ENCODE measurements around the gene CILP. TPM values are rescaled to one million over a fixed set of nuclear protein-coding genes. Genes with fewer than 3 reads are reported as not detected.

CILP gene, protein sequence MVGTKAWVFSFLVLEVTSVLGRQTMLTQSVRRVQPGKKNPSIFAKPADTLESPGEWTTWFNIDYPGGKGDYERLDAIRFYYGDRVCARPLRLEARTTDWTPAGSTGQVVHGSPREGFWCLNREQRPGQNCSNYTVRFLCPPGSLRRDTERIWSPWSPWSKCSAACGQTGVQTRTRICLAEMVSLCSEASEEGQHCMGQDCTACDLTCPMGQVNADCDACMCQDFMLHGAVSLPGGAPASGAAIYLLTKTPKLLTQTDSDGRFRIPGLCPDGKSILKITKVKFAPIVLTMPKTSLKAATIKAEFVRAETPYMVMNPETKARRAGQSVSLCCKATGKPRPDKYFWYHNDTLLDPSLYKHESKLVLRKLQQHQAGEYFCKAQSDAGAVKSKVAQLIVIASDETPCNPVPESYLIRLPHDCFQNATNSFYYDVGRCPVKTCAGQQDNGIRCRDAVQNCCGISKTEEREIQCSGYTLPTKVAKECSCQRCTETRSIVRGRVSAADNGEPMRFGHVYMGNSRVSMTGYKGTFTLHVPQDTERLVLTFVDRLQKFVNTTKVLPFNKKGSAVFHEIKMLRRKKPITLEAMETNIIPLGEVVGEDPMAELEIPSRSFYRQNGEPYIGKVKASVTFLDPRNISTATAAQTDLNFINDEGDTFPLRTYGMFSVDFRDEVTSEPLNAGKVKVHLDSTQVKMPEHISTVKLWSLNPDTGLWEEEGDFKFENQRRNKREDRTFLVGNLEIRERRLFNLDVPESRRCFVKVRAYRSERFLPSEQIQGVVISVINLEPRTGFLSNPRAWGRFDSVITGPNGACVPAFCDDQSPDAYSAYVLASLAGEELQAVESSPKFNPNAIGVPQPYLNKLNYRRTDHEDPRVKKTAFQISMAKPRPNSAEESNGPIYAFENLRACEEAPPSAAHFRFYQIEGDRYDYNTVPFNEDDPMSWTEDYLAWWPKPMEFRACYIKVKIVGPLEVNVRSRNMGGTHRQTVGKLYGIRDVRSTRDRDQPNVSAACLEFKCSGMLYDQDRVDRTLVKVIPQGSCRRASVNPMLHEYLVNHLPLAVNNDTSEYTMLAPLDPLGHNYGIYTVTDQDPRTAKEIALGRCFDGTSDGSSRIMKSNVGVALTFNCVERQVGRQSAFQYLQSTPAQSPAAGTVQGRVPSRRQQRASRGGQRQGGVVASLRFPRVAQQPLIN
- total RNA-seq, result 100 to 1,000 TPM in 2 of 4 donors, 10 to 100 TPM in 2; 26.7 to 205 (median 70.4) TPM
- 1 to 10 TPM in 2 of 3 donors, under 1 TPM in 1; 0.92 to 5.4 (median 1.2) TPM for polyA plus RNA-seq

GRCh38 chr15:65210770-65211481 is at the start of gene CILP:
TSS of gene CILP (minus strand) at chr15:65211473. CDS start at chr15:65209755, 1,718 bp downstream.
- no peaks in the 10 kb centered on the region for H3K9me3 ChIP-seq
- peak within 1 kb of the TSS in 3 of 4 donors; percentile 7 to 29 (median 14) for H3K4me3 ChIP-seq
- no peaks in the 10 kb centered on the region for H3K36me3 ChIP-seq
- peaks cover 0 to 40% (median 32%) of the 10 kb centered on the region in 4 donors for H3K4me1 ChIP-seq
- TF ChIP-seq POLR2AphosphoS5 (IDR thresholded peaks at IDR 0.05) (peak in 1 of 4 donors; percentile 21), EP300 (IDR thresholded peaks at IDR 0.05) (no peak)
- WGBS, 2 donors, result 84 to 90% methylated on average over 8 of the region's 8 CpGs
- H3K27me3 ChIP-seq, result no peaks in the 10 kb centered on the region
- DNase-seq, result peak; percentile 60
- intact Hi-C loops (cut with DNase I), result loop anchor here (5.0 kb wide), 1 partner anchor 46 kb away; no protein-coding TSS in a partner anchor
- peak within 1 kb of the TSS; percentile 30 to 59 (median 50) for H3K27ac ChIP-seq

DNA sequence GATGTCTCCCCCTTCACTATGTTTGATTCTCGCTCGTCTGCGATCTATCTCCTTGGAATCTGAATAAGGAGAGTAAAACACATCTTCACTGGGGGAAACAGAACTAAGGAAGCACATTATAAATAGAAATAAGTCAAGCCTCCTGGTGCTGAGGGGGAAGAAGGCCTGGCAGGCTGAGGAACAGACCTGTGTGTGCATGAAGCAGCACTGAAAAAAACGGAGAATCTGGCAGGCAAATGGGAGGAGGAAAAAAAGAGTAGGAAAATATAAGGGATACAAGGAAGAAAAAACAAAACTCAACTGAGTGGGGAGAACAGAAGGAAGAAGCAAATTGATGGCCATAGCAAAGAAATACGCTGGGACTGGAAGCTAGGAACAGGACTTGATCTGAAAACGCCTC is 49.7 kb upstream of the CILP start:
- Histone ChIP-seq H3K27ac (peak overlapping the region; percentile 82 to 89 (median 86)), H3K9me3 (no peaks in the 10 kb centered on the region), H3K4me3 (no peak overlapping the region), H3K36me3 (peaks cover 0 to 11% (median 3%) of the 10 kb centered on the region in 4 donors), H3K4me1 (peaks cover 0 to 90% (median 85%) of the 10 kb centered on the region in 4 donors), H3K27me3 (no peaks in the 10 kb centered on the region)
- DNase-seq, result no peak
- TF ChIP-seq EP300 (IDR thresholded peaks at IDR 0.05) (no peak), POLR2A (IDR thresholded peaks at IDR 0.05) (no peak), CTCF (IDR thresholded peaks at IDR 0.05) (no peak), POLR2AphosphoS5 (IDR thresholded peaks at IDR 0.05) (no peak)
- intact Hi-C loops (cut with DNase I), result no loop called here
- WGBS, 2 donors, result 94% methylated on average over 6 of the region's 6 CpGs

GRCh38 chr15:65259367-65259797 is 48.1 kb upstream of the CILP start:
- Histone ChIP-seq H3K36me3 (peaks cover 0 to 11% (median 3%) of the 10 kb centered on the region in 4 donors), H3K27ac (peak overlapping the region; percentile 82 to 89 (median 86)), H3K27me3 (no peaks in the 10 kb centered on the region), H3K4me3 (peak overlapping the region in 1 of 4 donors; percentile 11), H3K4me1 (peaks cover 0 to 84% (median 80%) of the 10 kb centered on the region in 4 donors), H3K9me3 (no peaks in the 10 kb centered on the region)
- intact Hi-C loops (cut with DNase I), result loop anchor here (5.0 kb wide), 1 partner anchor 47 kb away; the partner anchor contains the start of gene CILP
- 79 to 90% methylated on average over 7 of the region's 7 CpGs for WGBS, 2 donors
- peak in 1 of 4 donors; percentile 40 for TF ChIP-seq EP300 (IDR thresholded peaks at IDR 0.05)
- peak; percentile 65 to 79 (median 72) for TF ChIP-seq POLR2AphosphoS5 (IDR thresholded peaks at IDR 0.05)
- no peak for TF ChIP-seq POLR2A (IDR thresholded peaks at IDR 0.05)
- TF ChIP-seq CTCF (IDR thresholded peaks at IDR 0.05), result no peak
- DNase-seq, result peak; percentile 94

DNA sequence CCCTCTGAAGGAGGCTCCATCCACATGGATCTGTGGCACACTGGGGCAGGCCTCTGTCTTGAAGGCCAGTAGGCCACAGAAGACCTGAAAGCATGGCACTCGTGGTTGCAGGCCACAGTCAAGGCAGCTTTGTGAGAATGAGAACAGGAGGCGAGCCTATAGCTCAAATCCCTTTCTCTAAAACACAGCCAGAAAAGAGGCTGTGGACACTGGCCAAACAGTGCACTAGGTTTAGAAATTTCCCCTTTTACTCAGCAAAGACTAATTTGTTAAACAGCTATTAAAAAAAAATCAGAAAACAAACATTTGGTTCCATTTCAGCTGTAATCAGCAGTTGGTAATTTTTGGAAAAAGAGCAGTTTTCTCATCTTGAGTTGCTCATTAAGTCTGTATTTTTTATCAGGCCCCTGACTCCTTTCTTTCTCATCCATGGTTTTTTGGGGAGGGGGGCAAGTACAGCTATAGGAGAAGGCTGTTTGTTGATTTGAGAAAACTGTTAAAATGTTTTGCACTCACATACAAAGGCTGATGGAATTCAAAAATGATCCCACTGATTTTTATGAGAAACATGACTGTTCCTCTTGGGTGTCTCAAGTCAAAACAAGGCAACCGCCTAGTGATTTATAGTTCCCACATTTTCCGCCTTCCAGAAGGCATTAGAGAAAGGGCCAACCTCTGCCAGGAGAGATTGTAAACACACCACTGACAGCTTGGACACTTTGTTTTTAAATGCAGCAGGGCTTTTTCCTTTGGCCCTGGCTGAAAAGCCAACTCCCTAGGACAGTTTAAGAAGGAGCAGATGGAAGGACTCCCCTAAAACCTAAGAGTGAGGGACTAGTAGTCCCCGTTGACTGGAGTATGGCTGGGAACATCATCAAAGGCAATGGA is 47.3 kb upstream of the CILP start:
- DNase-seq, result peak; percentile 81

More for the DNA sequence above, 47.3 kb upstream of the CILP start:
- Histone ChIP-seq H3K4me1 (peaks cover 0 to 82% (median 80%) of the 10 kb centered on the region in 4 donors), H3K36me3 (peaks cover 0 to 11% (median 3%) of the 10 kb centered on the region in 4 donors), H3K27ac (peak overlapping the region; percentile 82 to 89 (median 86)), H3K9me3 (no peaks in the 10 kb centered on the region), H3K4me3 (peak overlapping the region in 1 of 4 donors; percentile 11), H3K27me3 (no peaks in the 10 kb centered on the region)
- TF ChIP-seq POLR2A (IDR thresholded peaks at IDR 0.05) (no peak), EP300 (IDR thresholded peaks at IDR 0.05) (peak in 1 of 4 donors; percentile 42), CTCF (IDR thresholded peaks at IDR 0.05) (no peak), POLR2AphosphoS5 (IDR thresholded peaks at IDR 0.05) (peak; percentile 72 to 86 (median 84))
- 64 to 84% methylated on average over 5 of the region's 5 CpGs for WGBS, 2 donors
- intact Hi-C loops (cut with DNase I), result loop anchor here (5.0 kb wide), 1 partner anchor 46 kb away; the partner anchor contains the start of gene CILP

All from sigmoid colon (tissue), 7 donors.